ENCODE measurements around the gene RAP1A. TPM values are rescaled to one million over a fixed set of nuclear protein-coding genes. Genes with fewer than 3 reads are reported as not detected.

The RAP1A gene
- polyA plus RNA-seq, 4 donors: 73.9 to 92.6 (median 86.1) TPM

DNA sequence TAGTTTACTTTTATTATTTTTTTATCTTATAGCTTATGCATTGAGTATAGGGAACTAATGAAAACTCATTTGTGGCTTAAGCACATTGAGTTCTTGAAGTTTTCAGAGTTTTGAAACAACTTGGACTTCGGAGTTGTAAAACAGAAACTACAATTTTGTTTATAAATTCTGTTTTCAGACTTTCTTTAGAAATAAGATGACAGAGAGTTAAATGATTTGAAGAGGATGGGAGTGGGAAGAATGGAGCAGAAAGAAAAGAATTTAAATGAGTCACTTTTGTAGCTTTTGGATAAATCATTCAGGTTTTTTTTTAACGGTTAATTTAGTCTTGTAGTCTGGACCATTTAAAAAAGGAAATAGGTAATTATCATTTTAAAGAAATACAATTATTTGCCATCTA lies 87.3 kb downstream of the RAP1A start:
- no peak for DNase-seq (ENCODE audit: low read depth in 4 of 4, low spot score in 3 of 4)

DNA sequence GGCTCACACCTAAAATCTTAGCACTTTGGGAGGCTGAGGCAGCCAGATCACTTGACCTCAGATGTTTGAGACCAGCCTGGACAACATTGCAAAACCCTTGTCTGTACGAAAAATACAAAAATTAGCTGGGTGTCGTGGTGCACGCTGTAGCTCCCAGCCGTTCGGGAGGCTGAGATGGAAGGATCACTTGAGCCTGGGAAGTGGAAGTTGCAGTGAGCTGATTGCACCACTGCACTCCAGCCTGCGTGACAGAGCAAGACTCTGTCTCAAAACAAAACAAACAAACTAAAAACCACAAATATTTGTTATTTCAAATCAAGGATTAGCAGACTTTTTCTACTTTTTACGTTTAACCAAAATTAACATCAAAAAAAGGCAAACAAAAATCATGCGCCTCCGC lies 88.3 kb downstream of the RAP1A start:
- DNase-seq (ENCODE audit: low read depth in 4 of 4, low spot score in 3 of 4): no peak

DNA sequence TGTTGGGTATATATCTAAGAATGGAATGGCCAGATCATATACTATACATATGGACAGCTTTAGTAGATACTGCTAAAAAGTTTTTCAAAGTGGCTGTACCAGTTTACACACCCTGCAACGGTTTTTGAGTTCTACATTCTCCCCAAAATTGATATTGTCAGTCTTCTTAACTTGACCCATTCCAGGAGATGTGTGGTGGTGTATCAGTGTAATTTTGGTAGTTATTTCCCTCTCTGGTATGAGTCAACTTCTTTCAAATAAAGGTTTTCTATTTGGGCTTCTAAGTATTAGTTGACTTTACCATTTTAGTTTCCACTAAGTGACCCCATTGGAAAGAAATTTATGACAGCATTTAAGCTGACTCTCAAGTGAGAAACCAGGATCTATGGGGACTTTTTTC lies 90.4 kb downstream of the RAP1A start:
- no peak for DNase-seq (ENCODE audit: low read depth in 4 of 4, low spot score in 3 of 4)

DNA sequence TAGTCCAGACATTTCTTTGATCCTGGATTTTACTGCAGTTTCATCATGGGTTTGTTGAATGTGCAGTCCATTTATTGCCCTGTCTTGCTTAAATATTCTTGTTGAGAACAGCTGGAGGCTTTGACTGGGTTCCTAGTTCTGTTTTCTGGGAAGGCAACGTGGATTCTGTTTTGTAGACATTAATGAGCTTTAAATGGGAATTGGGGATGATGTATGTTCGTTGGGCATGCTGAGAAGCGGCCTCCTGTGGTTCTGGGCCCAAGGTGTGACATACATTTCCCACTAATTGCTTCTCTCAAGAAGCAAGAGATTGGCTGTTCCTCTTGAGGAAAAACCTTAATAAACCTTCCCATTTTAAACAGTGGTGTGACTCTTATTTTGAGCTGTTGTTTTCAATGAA lies 96.7 kb downstream of the RAP1A start:
- no peak for DNase-seq (ENCODE audit: low read depth in 4 of 4, low spot score in 3 of 4)

DNA sequence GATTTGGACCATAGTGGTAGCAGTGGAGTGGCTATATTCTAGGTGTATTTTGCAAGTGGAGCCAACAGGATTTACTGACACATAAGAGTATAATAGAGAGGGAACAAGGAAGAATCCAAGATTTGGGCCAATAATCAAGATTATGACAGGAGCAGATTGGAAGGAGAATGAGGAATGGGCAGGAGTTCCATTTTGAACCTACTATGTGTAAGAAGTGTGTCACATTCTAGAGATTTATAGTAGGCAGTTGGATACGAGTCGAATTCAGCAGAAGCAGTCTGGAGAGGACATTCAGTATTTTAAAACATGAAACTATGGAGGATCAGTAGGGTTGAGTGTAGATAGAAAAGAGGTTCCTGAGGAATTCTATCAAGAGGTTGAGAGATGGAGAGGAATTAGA lies 97.9 kb downstream of the RAP1A start:
- DNase-seq (ENCODE audit: low read depth in 4 of 4, low spot score in 3 of 4): no peak

DNA sequence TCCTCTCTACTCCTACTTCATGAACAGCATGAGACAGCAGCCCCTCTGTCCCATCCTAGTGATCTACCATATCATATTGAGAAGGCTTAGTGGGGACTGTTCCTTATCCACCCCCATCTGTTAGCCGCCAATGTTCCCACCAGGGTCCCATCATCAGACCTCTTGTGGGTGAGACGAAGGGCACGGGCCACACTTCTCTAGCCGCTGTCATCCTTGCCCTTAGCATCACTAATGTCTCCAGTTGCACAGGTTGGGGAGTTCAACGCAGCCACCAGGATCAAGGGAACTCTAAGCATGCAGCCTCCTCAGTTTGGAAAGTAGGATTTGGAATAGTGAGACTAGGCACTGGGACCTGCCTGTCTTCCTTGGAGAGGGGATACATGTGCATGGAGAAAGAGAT lies 99.5 kb downstream of the RAP1A start:
- no peak for DNase-seq (ENCODE audit: low read depth in 4 of 4, low spot score in 3 of 4)

DNA sequence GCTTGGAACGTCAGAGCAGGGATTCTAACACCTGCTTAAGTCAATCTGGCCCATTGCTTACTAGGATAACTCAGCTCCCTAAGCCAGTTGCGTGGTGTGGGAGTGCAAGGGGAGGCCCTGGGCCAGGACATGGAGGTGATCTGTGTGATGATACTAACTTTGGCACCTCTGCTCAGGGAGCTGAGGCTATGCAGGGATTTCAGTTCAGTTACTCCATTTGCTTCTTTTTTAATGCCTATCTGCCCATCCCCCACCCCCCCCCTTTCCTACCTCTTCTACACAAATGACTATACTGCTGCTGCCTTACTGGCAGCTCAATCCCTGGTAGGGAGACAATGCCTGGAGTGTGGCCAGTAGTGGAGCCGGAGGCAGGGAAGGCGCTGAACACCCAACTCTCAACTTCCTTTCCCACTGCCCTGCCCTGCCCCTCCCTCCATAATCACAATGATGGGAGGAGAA lies 100.1 kb downstream of the RAP1A start:
- no peak for DNase-seq (ENCODE audit: low read depth in 4 of 4, low spot score in 3 of 4)

DNA sequence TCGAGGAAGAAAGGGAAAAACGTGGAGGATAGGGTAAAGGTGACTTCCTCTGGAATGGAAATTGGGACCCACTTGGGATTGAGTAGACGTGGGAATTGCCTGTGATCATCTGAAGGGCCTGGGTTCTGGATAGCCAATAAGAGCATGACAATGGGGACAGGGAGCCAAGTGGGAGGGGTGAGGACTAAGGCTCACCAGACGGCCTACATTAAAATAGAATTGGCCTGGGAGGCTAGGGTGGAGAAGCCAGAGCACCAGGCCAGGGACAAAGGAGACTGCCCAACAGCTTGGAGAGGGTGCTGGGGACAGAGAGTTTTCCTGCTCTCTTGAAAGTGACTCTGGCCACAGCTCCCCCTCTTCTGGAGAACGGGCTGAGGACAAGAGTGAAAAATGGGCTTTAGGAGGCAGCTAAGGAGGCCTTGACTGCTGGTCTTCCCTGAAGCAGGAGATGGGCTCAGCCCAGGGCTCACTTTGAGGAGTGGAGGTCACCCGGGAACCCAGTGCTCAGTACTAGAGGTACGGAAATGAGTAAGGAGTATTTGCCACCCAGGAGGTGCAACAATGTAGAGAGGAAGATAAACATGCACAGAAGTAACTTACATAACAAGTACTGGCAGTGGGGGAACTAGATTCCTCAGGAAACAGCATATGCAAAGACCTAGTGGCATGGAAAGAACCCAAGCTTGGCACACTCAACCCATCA lies 100.8 kb downstream of the RAP1A start:
- DNase-seq (ENCODE audit: low read depth in 4 of 4, low spot score in 3 of 4): no peak

DNA sequence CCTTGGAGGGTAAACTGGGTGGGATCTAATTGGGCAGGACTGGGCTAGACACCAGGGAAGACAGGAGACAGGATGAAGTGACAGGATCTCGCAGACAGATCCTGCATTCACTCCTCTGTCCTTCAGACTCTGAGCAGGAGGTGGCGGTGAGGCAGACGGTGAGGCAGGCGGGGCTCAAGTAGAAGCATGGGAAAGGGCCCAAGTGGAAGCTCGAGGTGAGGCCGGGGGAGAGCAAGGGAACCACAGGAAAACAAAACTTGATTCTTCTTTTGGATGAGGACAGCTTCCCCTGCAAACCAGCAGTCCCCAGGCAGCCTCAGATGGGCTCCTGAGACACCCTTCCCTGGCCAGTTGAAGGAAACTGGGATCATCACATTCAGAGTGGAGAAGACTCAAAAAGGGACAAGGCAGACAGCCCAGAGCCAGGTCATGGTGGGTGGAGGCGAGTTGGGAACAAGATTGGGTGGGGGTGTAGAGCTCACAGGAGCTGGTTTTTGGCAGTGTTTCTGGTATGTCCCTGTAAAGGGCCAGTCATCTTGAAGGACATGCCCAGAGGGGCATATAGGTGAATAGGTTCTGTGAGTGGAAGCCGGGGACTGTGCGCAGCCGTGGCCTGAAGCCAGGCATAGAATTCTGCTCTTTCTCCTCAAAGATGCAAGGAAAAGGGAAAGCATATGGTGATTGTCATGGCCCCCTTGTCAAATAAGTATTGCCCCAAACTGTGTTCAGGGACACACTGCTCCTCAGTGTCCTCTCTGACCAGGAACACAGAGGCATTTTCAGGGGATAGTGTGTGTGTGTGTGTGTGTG lies 101.6 kb downstream of the RAP1A start:
- DNase-seq (ENCODE audit: low read depth in 4 of 4, low spot score in 3 of 4): no peak

DNA sequence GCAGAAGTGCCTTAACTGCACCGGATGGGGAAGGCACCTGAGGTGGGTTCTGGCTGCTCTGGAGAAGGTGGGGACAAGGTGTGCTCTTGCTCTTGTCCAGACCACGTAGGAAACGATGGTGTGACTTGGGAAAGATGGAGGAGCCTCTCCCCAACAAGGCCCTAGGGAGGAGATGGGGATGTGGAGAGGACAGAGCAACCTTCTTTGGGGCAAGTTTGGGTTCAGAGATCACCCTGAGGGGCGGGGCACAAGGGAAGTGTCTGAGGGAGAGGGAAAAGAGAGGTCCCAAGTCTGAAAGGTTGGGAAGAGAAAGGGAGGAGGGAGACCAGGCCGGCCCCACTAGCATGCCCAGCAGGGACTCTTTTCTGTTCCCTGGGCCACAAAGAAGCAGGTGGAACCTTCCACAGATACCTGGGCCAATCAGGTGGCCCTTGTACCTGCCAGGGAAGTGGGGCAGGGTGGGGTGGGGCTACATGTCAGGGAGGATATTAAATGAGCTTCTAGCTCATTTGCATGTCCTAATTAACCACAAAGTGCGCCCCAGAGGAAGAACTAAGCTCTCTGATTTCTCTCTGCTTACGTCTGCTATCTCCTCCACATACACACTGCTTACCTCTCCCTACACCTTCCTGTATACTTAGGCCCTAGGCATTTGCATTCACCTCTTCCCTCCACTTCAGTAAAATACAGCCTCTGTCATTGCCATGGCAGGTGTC lies 103.7 kb downstream of the RAP1A start:
- no peak for DNase-seq (ENCODE audit: low read depth in 4 of 4, low spot score in 3 of 4)

DNA sequence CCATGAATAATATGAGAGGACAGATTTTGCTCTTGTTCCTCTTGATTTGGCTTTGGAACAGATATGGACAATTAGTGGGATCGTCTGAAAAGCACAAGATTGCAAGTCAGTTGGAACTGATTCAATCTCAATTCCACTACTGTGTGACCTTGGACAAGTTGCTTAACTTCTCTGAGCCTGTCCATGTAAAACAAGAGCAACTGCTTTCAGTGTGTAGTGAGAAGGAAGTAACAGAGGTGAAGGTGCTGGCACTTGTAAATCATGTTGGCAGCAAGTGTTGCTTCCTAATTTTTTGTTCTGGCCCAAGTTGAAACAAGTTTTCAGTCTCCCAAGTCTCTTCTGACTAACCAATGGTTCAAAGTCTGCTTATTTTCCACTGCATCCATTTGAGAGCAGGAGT lies 104.3 kb downstream of the RAP1A start:
- DNase-seq (ENCODE audit: low read depth in 4 of 4, low spot score in 3 of 4): no peak

DNA sequence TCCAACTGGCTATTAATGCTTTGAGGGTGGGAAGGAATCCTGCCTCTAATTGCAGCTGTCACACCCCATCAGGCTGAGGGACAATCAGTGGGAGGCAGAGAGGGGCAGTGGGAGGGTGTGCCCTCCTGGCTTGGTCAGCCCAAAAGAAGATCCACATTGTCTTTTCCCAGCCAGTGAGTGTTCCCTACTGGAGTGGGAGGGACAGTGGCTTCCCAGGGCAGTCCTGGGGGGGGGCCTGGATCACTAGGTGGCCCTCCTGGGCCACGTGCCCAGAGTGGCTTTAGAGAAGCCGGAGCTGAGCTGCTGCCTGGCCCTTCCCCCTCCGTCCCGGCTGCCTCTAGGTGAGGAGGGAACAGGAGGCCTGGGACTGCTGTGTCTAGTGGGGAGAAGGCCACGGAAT lies 105.6 kb downstream of the RAP1A start:
- peak in 1 of 4 donors; percentile 16 for DNase-seq (ENCODE audit: low read depth in 4 of 4, low spot score in 3 of 4)

DNA sequence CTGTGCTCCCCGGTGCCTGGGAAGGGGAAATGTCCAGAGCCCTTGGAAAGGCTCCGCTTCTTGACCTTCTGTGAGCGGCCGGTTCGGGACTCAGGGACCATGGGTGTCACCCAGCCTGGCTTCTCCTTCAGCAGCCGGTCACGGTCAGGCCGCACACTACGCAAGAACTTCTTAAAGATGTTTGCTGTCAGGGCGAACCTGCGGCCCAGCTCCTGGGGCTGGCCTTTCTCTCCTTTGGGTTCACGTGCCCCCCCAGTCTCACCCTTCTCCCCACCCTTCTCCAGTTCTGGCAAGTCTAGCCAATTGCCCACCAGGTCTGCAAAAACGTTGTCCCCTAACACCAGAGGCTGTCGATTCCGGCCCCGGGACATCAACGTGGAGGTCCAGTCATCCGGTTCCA lies 107.5 kb downstream of the RAP1A start:
- no peak for DNase-seq (ENCODE audit: low read depth in 4 of 4, low spot score in 3 of 4)

DNA sequence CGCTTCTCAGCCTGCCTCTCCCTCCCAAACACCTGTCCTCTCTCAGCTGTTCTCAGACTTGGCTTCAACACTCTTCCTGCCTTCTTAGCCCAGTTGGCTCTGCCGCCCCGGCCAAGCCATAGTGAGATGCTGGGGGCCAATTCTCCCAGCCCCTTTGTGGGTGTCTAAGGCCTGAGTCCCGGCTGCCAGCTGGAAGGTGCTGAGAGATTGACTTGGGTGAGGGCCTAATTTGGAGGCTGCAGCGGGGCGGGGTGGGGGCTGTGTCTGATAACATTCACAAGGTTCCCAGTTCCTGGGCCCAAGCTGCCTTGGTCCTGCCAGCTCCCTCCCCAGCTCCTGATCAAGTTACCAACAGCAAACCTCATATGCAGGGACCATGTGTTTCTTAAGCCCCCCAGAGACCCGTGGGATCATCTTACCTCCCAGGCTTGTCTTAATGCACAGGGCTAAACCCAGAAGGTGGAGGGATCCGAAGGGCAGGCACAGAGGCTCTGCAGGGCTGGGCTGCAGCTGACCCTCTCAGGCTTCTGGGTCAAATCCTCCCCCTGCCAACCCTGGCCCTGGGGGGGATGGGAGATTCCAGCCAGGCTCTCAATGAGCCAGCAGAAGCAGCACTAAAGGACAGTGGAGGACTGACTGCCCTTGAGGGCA lies 109.8 kb downstream of the RAP1A start:
- peak in 1 of 4 donors; percentile 18 for DNase-seq (ENCODE audit: low read depth in 4 of 4, low spot score in 3 of 4)

DNA sequence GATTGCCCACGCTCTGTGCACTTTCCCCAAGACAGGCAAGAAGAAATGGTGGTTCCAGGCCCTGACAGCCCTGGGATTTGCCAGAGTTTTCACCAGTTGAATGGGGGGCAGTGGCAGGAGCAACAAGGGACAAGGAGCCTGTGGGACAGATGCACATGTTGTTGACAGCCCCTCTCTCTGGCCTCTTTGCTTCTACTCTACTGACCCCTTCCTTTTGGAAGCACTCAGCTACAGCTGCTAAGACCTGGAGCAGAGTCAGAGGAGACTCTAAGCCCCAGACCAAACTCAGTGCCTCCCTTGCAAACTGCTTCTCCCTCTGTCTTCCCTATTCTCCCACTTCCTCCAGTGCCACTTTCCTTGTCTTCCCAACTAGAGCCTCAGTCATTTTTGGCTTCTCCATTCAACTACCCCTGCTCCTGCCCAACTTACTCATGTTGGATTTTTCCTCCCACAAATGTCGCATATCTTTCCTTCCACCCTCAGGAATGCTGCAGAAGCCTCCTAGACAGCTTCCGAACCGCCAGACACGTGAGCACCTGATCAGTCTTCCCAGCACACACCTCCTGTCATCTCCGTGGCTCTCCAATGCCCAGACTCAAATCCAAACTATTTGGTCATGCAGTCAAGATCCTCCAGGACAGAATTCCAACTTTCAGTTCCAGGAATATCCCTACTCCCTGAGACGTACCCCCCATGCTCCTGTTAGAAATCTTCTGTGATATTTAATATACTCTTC lies 110.5 kb downstream of the RAP1A start:
- no peak for DNase-seq (ENCODE audit: low read depth in 4 of 4, low spot score in 3 of 4)

DNA sequence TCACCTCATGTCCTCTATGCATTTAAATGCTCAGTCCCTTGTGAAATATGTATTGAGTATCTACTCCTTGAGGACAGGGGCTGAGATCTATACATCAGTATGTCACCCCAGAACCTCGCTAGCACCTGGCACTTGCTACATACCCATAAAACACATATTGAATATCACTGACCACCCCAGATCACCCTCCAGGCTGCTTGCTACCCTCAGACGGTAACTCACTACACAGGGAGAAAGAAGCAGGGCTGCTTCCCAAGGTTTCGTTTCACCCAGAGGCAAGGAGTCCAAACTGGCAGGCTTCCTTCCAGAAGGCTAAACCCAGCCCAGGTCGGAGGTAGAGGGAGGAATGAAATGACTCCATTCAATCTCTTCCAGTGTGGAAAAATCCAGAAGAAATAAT lies 111.1 kb downstream of the RAP1A start:
- DNase-seq (ENCODE audit: low read depth in 4 of 4, low spot score in 3 of 4): no peak

DNA sequence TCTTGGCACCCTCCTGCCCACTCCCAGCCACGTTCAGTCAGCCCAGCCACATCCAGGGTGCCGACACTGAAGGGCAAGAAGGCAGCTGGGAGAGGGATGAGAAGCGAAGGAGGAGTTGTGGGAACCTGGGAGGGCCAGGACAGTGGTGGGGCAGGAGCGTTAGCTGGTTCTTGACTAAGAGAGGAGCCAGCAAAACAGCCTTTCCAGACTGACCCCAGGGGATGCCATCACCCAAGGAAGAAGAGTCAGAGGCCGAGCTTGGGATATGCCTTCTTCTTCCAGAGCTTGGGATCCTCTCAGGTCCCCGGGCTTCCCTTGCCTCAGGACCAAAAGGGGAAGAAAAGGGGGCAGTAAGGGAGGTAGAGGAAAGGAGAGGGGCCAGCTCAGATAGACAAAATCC lies 112.4 kb downstream of the RAP1A start:
- no peak for DNase-seq (ENCODE audit: low read depth in 4 of 4, low spot score in 3 of 4)

DNA sequence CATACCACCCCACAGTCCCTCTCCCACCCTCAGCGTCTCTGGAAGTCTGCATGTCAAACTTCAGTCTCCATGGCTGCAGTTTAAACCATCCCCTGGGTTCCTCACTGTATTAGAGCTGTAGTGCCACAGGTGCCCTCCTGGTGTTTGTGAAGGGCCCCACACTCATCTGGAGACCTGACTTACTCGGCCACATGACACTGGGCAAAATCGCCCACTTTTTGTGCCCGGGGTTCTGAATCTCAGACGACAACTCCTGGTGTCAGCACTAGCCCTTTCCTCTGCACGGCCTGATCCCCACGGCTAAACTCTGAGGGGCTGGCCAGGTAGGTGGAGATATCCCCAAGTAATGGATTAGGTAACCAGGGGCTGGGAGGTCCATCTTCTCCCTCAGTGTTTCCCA lies 113.1 kb downstream of the RAP1A start:
- DNase-seq (ENCODE audit: low read depth in 4 of 4, low spot score in 3 of 4): no peak

DNA sequence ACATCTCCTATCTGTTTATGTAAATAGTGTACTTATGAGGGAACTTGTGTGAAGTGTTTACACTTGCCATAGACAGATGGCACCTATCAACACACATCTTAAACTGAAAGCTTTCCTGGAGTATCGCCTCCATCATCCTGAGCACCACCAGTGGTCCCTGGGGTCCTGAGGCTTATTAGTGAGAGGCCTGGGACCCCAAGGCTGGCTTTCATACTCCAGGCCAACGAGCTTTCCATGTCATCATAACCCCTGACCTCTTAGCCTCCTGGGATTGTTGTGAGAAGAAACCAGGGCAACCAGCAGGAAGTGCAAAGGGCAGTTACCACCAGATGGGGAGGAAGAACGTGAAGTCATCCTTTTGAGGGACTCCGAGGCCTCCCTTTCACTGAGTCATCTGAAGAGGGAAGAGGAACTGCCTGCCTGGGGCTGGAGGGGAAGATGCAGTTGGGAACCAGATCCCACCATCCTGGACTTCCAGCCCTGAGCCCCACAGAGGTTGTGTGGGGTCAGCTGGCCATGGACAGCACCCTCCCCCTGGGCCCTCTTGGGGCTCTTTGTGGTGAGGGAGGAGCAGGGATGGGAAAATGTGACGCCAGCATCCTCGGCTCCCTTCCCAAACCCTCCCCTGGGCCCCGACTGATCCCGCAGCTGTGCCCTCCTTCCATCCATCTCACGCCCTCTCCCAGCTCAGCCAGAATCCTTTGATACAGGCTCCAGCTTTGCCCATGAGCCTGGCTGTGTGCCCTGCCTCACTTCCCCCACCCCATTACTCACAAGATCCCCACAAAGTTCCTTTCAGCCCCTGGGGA lies 113.8 kb downstream of the RAP1A start:
- DNase-seq (ENCODE audit: low read depth in 4 of 4, low spot score in 3 of 4): no peak

DNA sequence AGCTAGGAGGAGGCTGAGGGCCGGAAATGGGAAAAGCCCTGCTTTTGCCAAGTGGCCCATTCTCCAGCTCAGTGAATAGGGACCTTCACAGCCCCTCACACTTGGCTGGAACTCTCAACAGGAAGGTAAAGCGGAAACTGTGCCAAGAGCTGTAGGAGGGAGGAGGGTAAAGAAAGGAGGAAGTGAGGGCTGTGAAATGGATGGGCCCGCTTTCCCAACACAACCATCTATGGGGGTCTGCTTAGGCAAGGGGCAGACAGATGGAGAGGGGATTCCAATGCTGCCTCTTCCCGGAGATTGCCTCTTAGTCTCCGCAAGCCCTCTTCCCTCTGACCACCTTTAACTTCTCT lies 114.4 kb downstream of the RAP1A start:
- no peak for DNase-seq (ENCODE audit: low read depth in 4 of 4, low spot score in 3 of 4)
